GM23248 (cell line): ENCODE results near the gene PLPPR3. TPM values are rescaled to one million over a fixed set of nuclear protein-coding genes. Genes with fewer than 3 reads are reported as not detected.
A peak's percentile ranks its signal among the peaks of the same experiment; 100 is the strongest.

Experiments used
- DNase-seq: peaks from one replicate; pipeline ENCODE4 v3.0.0-alpha.2; 2015
- H2AFZ ChIP-seq: fragments of 200-600 bp; sonication (generic); 2 replicates; pipeline ENCODE4 v1.6.1; 2016; ENCODE audit warnings: antibody characterized with exemption
- H3F3A ChIP-seq: fragments of 200-600 bp; sonication (generic); 2 replicates; pipeline ENCODE4 v1.6.1; 2016; ENCODE audit warnings: mild to moderate bottlenecking, antibody characterized with exemption, mixed run types; ENCODE audit not compliant: insufficient read depth
- H3K27ac ChIP-seq: fragments of 200-600 bp; sonication (generic); 2 replicates; pipeline ENCODE4 v1.5.1; 2016; ENCODE audit warnings: mild to moderate bottlenecking
- H3K27me3 ChIP-seq: fragments of 200-600 bp; sonication (generic); replicated peaks from 2 replicates; pipeline ENCODE4 v1.6.1; 2016; ENCODE audit warnings: mild to moderate bottlenecking; ENCODE audit not compliant: insufficient read depth
- H3K36me3 ChIP-seq: fragments of 200-600 bp; sonication (generic); 2 replicates; pipeline ENCODE4 v1.6.1; 2016; ENCODE audit warnings: low read depth, mild to moderate bottlenecking
- H3K4me1 ChIP-seq: fragments of 200-600 bp; sonication (generic); 2 replicates; pipeline ENCODE4 v1.6.1; 2016; ENCODE audit warnings: mild to moderate bottlenecking; ENCODE audit not compliant: insufficient read depth
- H3K4me2 ChIP-seq: fragments of 200-600 bp; sonication (generic); one replicate; pipeline ENCODE4 v1.6.1; 2016; ENCODE audit warnings: mild to moderate bottlenecking; ENCODE audit not compliant: unreplicated experiment
- H3K4me3 ChIP-seq: fragments of 200-600 bp; sonication (generic); 2 replicates; pipeline ENCODE4 v1.5.1; 2016; ENCODE audit warnings: mild to moderate bottlenecking
- H3K79me2 ChIP-seq: fragments of 200-600 bp; sonication (generic); 2 replicates; pipeline ENCODE4 v1.6.1; 2016; ENCODE audit warnings: mild to moderate bottlenecking; ENCODE audit not compliant: insufficient read depth
- H3K9ac ChIP-seq: fragments of 200-600 bp; sonication (generic); 2 replicates; pipeline ENCODE4 v1.6.1; 2016; ENCODE audit warnings: mild to moderate bottlenecking
- H3K9me2 ChIP-seq: fragments of 200-600 bp; sonication (generic); 2 replicates; pipeline ENCODE4 v1.6.1; 2016; ENCODE audit warnings: mixed run types, mild to moderate bottlenecking, moderate library complexity; ENCODE audit not compliant: insufficient read depth
- H3K9me3 ChIP-seq: fragments of 200-600 bp; sonication (generic); one replicate; pipeline ENCODE4 v1.6.1; 2017; ENCODE audit warnings: low read depth
- H4K20me1 ChIP-seq: fragments of 200-600 bp; sonication (generic); 2 replicates; pipeline ENCODE4 v1.6.0; 2016; ENCODE audit not compliant: insufficient read depth
- EZH2 ChIP-seq: fragments of 200-600 bp; sonication (generic); IDR thresholded peaks from 2 replicates; pipeline ENCODE4 v1.6.1; 2018; ENCODE audit warnings: antibody characterized with exemption, mild to moderate bottlenecking; ENCODE audit not compliant: insufficient read depth, poor library complexity, severe bottlenecking
- EZH2phosphoT487 ChIP-seq: fragments of 200-600 bp; sonication (generic); IDR thresholded peaks from 2 replicates; pipeline ENCODE4 v1.6.1; 2018; ENCODE audit warnings: antibody characterized with exemption, moderate library complexity, mild to moderate bottlenecking, low read depth; ENCODE audit not compliant: insufficient read depth
- WGBS, 2 experiments: methylation state at CpG; one replicate each; pipeline ENCODE4 v1.1.6; 2015 to 2017; ENCODE audit warnings: low lambda C conversion rate in 2 of 2, low coverage in 1 of 2; ENCODE audit errors: missing lambda C conversion rate in 2 of 2; 5-methylcytosine and 5-hydroxymethylcytosine counted together
- in situ Hi-C: fragments of 300-500 bp; cut with MboI; formaldehyde crosslinking; loops from 2 replicates; pipeline ENCODE4 v1.15.0; 2020
- polyA plus RNA-seq: library from polyadenylated mRNA; unstranded; fragments of >200 nt; fragmentation: Nextera tagmentation; extraction: Ambion mirVana; gene quantifications from 2 replicates; pipeline ENCODE4 v1.2.1, GENCODE V29; 2016
- total RNA-seq: library from RNA; depleted of rRNA; stranded (reverse); fragments of >200 nt; shearing (Covaris generic); gene quantifications from 2 replicates; pipeline ENCODE4 v1.2.3, GENCODE V29; 2014; rRNA removed

Gene PLPPR3, protein sequence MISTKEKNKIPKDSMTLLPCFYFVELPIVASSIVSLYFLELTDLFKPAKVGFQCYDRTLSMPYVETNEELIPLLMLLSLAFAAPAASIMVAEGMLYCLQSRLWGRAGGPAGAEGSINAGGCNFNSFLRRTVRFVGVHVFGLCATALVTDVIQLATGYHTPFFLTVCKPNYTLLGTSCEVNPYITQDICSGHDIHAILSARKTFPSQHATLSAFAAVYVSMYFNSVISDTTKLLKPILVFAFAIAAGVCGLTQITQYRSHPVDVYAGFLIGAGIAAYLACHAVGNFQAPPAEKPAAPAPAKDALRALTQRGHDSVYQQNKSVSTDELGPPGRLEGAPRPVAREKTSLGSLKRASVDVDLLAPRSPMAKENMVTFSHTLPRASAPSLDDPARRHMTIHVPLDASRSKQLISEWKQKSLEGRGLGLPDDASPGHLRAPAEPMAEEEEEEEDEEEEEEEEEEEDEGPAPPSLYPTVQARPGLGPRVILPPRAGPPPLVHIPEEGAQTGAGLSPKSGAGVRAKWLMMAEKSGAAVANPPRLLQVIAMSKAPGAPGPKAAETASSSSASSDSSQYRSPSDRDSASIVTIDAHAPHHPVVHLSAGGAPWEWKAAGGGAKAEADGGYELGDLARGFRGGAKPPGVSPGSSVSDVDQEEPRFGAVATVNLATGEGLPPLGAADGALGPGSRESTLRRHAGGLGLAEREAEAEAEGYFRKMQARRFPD
- total RNA-seq (0.32 TPM in 1 of 2 replicates, not detected in the other), polyA plus RNA-seq (not detected in 2 replicates)

DNA sequence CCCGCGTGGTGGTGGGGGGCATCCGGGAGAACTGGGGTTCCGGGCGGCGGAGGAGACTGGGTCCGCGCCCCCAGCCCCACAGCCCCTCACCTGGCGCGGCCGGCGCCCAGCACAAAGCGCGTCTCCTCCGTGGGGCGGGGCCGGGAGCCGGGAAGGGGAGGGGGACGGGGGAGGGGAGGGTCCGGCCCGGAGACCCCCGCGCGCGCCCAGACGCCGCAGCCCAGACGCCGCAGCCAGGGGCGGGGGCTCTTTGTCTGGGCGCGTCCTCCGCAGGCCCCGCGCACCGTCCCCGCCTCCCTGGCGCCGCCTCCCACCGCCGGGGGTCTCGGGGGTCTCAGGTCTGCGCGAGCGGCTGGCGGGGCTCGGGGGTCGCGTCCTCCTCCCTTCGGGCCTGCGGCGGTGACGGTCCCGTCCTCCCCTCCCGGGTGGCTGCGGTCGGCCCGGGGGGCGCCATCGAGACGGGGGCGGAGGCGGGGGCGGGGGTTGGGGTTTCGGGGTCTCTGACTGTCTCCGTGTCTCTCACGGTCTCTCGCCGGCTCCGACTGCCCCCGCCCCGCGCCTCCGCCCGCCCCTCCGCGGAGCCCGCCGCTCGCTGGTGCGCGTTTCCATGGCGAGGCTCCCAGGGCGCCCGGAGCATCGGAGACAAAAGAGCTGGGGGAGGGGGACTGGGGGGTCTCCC, at the start of gene PLPPR3:
Gene PLPPR3 (minus strand): TSS at position 131 of the 679 bp plus-strand sequence. CDS start 396 bp downstream, outside the sequence.
- Histone ChIP-seq H2AFZ (peak within 1 kb of the TSS; percentile 59), H3F3A (no peaks in the 10 kb centered on the region), H3K9ac (no peak within 1 kb of the TSS; the same call in 1 of the 2 replicates), H3K4me3 (peak within 1 kb of the TSS; percentile 64), H3K9me2 (no peaks in the 10 kb centered on the region), H4K20me1 (no peaks in the 10 kb centered on the region), H3K9me3 (no peaks in the 10 kb centered on the region), H3K27ac (no peak within 1 kb of the TSS), H3K4me2 (peak within 1 kb of the TSS; percentile 47), H3K36me3 (no peaks in the 10 kb centered on the region), H3K4me1 (no peaks in the 10 kb centered on the region), H3K27me3 (peaks cover 4% of the 10 kb centered on the region; the same call in 1 of the 2 replicates), H3K79me2 (no peaks in the 10 kb centered on the region)
- 0 to 4% methylated on average over 1 to 59 of the region's 86 CpGs for WGBS, 2 experiments
- in situ Hi-C loops = no loop called here
- TF ChIP-seq EZH2 = no peak
- no peak for TF ChIP-seq EZH2phosphoT487
- DNase-seq = no peak

DNA sequence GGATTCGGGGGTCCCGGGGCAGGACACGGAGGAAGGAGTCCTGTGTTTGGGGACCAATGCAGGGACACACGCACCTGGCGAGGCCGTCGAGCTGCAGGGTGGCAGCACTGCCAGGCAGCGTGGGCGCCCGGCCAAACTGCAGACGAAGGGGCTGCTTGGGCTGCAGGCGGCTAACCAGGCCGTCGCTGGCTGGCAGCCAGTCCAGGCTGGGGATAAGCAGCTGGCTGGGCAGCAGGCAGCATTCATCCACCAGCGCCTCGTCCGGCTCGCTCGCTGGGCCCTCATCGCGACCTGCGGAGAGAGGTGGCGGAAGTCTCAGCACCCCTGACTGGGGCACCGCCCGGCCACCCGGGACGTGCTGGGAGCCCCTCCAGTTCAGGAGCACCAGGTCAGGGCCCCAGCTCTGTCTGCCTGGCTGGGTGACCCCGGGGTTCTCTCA, 49.2 kb upstream of the PLPPR3 start:
- Histone ChIP-seq H3K9me3 (no peaks in the 10 kb centered on the region), H3K9me2 (no peaks in the 10 kb centered on the region), H3K36me3 (no peaks in the 10 kb centered on the region), H3K4me3 (no peak overlapping the region), H3K9ac (no peak overlapping the region), H3K4me1 (peaks cover 14% of the 10 kb centered on the region), H3K4me2 (no peak overlapping the region), H3K79me2 (no peaks in the 10 kb centered on the region), H3F3A (peaks cover 6% of the 10 kb centered on the region; the same call in 1 of the 2 replicates), H3K27ac (no peak overlapping the region), H4K20me1 (no peaks in the 10 kb centered on the region), H2AFZ (no peak overlapping the region), H3K27me3 (no peaks in the 10 kb centered on the region)
- no peak for DNase-seq
- 83% methylated on average over 9 to 28 of the region's 28 CpGs for WGBS, 2 experiments
- TF ChIP-seq EZH2 (no peak), EZH2phosphoT487 (no peak)
- in situ Hi-C loops = no loop called here

DNA sequence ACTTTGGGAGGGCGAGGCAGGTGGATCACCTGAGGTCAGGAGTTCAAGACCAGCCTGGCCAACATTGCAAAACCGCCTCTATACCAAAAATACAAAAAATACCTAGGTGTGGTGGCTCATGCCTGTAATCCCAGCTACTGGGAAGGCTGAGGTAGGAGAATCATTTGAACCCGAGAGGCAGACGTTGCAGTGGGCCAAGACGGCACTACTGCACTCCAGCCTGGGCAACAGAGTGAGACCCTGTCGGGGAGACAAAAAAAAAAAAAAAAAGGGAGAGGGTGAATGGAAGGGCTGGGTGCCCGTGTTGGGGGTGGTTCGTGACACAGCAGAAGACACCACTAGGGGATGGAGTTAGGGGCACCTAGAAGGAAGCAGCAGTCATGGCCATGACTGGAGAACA, 48.6 kb upstream of the PLPPR3 start:
- H3K9me3 ChIP-seq = no peaks in the 10 kb centered on the region
- in situ Hi-C loops = no loop called here
- no peaks in the 10 kb centered on the region for H4K20me1 ChIP-seq
- H3K79me2 ChIP-seq = no peaks in the 10 kb centered on the region
- H3K9me2 ChIP-seq = no peaks in the 10 kb centered on the region
- DNase-seq = no peak
- peak overlapping the region; percentile 78; the same call in 1 of the 2 replicates for H3K27ac ChIP-seq
- H3K27me3 ChIP-seq = no peaks in the 10 kb centered on the region
- H2AFZ ChIP-seq = no peak overlapping the region
- H3F3A ChIP-seq = peaks cover 6% of the 10 kb centered on the region; the same call in 1 of the 2 replicates
- peaks cover 14% of the 10 kb centered on the region for H3K4me1 ChIP-seq
- WGBS, 2 experiments = 83 to 89% methylated on average over 7 to 8 of the region's 8 CpGs
- no peak overlapping the region for H3K4me2 ChIP-seq
- H3K36me3 ChIP-seq = no peaks in the 10 kb centered on the region
- no peak overlapping the region for H3K4me3 ChIP-seq
- H3K9ac ChIP-seq = no peak overlapping the region
- no peak for TF ChIP-seq EZH2
- no peak for TF ChIP-seq EZH2phosphoT487
